GM21526 (cell line): ENCODE measurements around the gene OR2A12.
"Not testable (repeated sequence)": the region's sequence is repeated elsewhere in the genome, so short reads cannot be mapped to it uniquely, and the experiment has no call there.

Experiments
- ATAC-seq: cut with Tn5 transposase; IDR thresholded peaks from one replicate; pipeline ENCODE4 v1.9.1; 2021; ENCODE audit warnings: moderate library complexity; ENCODE audit not compliant: unreplicated experiment, low FRiP score

OR2A12 gene

DNA sequence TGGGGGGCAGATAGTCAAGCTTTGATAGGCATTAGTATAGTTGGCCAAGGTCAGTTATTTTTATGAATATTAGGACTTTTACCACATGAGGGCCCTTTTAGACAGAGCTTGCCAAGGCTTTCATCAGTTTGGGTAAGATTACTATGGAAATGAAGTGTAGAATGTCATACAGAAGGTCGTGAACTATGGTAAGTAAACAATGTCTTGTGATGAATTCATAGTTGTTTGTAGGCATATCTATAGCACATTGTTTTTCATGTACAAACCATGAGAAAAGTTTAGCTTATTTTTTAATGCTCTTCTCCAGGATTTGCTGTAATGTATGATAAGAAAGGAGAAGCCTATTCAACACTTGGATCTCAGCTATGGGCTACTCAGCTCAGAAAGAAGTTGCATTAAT lies 27.6 kb downstream of the OR2A12 start:
- ATAC-seq, result no peak

- no peak for ATAC-seq
These were observed 32.3 kb downstream of the OR2A12 start for GRCh38 chr7:144118341-144118740.

DNA sequence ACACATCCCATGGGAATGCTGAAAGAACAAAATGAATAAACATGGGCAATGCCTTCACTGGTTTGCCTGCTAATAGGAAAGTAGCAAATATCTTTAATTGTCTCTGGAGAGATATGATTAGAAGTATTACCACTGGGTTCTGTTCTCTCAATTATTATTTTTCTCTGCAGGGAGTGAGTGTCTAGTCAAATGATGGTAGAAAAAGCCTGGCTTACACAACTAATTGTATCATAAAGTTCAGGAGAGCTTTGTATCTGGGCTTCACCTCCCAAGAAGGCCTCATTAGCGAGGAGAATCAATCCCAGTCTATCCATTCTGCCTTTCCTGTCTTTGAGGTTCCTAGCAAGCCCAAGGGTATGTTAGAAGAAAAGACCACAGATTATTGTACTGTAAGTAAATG lies 36.8 kb downstream of the OR2A12 start, which contains the start of gene OR2A14:
Gene OR2A14, plus strand, starts transcription at position 301 of the 400 bp plus-strand sequence. CDS start 5,937 bp downstream, outside the sequence.
- ATAC-seq, result no peak

- ATAC-seq, result peak; percentile 100
These were observed 41.7 kb downstream of the OR2A12 start for GRCh38 chr7:144127714-144128334.

GRCh38 chr7:144129601-144130000 lies 43.5 kb downstream of the OR2A12 start:
- ATAC-seq, result not testable (repeated sequence)

- no peak for ATAC-seq
These were observed 44.7 kb downstream of the OR2A12 start for GRCh38 chr7:144130730-144131129.

DNA sequence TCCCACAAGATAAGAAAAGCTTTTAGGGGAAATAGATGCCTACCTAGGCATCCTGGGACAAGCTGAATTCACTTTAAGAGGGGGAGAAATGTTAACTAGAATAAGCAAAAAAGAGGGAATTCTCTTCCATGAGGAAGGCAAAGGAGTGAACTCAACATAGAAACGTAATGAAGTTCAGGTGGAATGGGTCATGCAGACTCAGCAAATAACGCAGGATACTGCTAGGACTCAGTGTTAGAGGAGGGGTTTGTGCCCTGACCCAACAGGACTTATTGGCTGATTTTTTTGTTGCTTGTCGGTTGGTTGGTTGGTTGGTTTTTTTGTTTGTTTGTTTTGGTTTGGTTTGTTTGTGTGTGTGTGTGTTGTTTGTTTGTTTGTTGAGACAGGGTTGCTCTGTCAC lies 46.2 kb downstream of the OR2A12 start:
- ATAC-seq, result no peak

GRCh38 chr7:144133307-144133706 lies 47.2 kb downstream of the OR2A12 start:
- no peak for ATAC-seq

GRCh38 chr7:144134116-144134515 lies 48.0 kb downstream of the OR2A12 start:
- ATAC-seq, result no peak

GRCh38 chr7:144137501-144137900 lies 51.4 kb downstream of the OR2A12 start:
- ATAC-seq, result no peak

DNA sequence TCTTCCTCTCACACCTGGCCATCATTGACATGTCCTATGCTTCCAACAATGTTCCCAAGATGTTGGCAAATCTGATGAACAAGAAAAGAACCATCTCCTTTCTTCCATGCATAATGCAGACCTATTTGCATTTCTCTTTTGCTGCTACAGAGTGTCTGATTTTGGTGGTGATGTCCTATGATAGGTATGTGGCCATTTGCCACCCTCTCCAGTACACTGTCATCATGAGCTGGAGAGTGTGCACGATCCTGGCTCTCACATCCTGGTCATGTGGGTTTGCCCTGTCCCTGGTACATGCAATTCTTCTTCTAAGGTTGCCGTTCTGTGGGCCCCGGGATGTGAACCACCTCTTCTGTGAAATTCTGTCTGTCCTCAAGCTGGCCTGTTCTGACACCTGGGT lies 56.1 kb downstream of the OR2A12 start:
- no peak for ATAC-seq

- ATAC-seq, result no peak
These were observed 58.3 kb downstream of the OR2A12 start for GRCh38 chr7:144144426-144144825.

DNA sequence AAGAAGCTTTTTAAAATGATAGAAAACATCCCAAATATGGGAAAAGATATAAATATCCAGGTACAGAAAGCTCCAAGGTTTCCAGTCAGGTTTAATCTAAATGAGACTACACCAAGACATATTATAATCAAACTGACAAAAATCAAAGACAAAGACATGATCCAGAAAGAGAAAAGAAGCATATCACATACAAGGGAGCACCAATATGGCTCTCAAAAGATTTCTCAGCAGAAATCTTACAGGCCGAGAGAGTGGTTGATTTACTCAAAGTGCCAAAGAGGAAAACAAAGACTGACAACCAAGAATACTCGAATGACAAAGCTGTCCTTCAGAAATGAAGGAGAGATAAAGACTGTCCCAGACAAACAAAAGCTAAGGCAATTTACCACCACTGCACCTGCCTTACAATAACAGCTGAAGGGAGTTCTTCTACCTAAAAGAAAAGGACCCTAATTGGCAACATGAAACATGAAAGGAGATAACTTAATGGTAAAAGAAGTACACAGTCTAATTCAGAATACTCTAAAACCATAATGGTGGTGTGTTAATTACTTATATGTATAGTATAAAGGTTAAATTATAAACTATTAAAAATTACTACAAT lies 62.2 kb downstream of the OR2A12 start:
- ATAC-seq, result no peak
